AG04449 (cell line): ENCODE results near the gene PAX8.

Experiments used
- CTCF ChIA-PET: fragments of 350-600 bp; formaldehyde crosslinking; extraction: SDS; loops from one replicate; lab custom pipeline; 2021; ENCODE audit warnings: antibody characterized with exemption; lab: Yijun Ruan, JAX
- POLR2A ChIA-PET: fragments of 400-600, 350-600 bp; formaldehyde crosslinking; extraction: SDS; loops from one replicate; lab custom pipeline; 2020; ENCODE audit warnings: antibody characterized with exemption, inconsistent platforms; lab: Yijun Ruan, JAX
- DNase-seq: peaks from one replicate; pipeline ENCODE4 v3.0.0-alpha.2; 2010; ENCODE audit warnings: low read depth, low spot score
- H3K4me3 ChIP-seq: 2 replicates; pipeline ENCODE4 v1.5.1; 2011; ENCODE audit warnings: low read depth, mild to moderate bottlenecking, control low read depth, low read length
- TF ChIP-seq, protein P1 (sequence below): IDR thresholded peaks from one replicate; pipeline ENCODE4 v1.5.1; 2011; ENCODE audit warnings: mild to moderate bottlenecking, moderate library complexity, low read length, control low read depth, inconsistent platforms; ENCODE audit not compliant: insufficient read depth; ENCODE audit errors: missing control alignments

PAX8 gene

DNA sequence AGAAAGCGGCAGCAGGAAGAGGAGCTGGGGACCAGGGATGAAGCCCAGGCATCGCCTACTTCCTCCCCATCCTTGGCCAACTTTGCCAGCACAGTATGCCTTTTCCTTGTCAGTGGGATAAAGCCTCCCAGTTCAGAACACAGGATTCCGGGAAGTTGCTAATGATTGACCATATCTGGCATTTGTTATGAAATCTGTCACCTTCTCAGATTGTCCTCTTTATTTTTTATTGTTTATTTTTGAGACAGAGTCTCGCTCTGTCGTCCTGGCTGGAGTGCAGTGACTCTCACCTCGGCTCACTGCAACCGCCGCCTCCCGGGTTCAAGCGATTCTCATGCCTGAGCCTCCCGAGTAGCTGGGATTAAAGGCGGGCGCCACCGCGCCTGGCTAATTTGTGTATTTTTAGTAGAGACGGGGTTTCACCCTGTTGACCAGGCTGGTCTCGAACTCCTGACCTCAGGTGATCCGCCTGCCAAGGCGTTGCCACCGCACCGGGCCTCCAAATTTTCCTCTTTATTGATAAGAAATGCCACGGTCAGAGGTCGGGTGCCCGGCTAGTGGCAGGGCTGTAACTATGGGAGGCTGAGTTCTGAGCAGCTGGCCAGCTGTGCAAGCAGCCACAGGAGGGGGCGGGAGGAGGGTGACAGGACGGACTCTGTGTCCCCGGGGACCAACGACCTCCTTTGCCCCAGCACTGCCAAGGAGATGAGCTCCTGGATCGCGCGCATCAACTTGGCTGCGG, 80.5 kb downstream of the PAX8 start:
- peak overlapping the region; percentile 83 for H3K4me3 ChIP-seq
- TF ChIP-seq, protein P1, sequence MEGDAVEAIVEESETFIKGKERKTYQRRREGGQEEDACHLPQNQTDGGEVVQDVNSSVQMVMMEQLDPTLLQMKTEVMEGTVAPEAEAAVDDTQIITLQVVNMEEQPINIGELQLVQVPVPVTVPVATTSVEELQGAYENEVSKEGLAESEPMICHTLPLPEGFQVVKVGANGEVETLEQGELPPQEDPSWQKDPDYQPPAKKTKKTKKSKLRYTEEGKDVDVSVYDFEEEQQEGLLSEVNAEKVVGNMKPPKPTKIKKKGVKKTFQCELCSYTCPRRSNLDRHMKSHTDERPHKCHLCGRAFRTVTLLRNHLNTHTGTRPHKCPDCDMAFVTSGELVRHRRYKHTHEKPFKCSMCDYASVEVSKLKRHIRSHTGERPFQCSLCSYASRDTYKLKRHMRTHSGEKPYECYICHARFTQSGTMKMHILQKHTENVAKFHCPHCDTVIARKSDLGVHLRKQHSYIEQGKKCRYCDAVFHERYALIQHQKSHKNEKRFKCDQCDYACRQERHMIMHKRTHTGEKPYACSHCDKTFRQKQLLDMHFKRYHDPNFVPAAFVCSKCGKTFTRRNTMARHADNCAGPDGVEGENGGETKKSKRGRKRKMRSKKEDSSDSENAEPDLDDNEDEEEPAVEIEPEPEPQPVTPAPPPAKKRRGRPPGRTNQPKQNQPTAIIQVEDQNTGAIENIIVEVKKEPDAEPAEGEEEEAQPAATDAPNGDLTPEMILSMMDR: peak; percentile 4
- DNase-seq: no peak
- POLR2A ChIA-PET: interaction anchor here (0.8 kb wide), 1 partner anchor 23 kb away, joined by 3 read pairs; no protein-coding TSS in a partner anchor
- CTCF ChIA-PET: interaction anchor here (0.7 to 11.6 kb wide), 46 partner anchors 8 to 244 kb away, joined by 3 to 240 read pairs (median 7); partner anchors contain the start of gene PSD4

DNA sequence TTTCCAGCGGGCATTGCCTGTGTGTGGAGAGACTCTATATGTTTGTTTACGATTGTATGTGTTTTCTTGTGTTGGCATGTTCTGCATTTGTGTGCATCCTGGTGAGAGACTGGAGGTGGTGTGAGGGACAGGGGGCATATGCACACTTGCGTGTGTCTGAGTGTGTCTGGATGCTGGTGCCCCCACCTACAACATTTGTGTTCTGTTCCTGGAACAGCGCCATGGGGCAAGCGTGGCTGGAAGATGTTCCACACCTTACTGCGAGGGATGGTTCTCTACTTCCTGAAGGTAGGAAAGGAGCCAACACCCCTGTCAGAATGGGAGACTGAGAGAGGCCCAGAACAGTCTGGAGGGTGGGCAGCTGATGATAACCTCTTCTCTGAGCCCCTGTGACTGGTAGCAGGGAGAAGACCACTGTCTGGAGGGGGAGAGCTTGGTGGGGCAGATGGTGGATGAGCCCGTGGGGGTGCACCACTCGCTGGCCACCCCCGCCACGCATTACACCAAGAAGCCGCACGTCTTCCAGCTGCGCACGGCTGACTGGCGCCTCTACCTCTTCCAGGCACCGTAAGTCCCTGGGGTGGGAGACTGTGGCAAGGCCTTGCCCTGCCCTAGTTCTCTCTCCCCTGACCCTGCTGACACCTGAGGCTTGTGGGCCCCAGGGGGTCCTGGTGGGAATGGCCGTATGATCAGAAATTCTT, 81.2 kb downstream of the PAX8 start:
- TF ChIP-seq, protein P1: no peak
- no peak for DNase-seq
- POLR2A ChIA-PET: no interaction called here
- no peak overlapping the region for H3K4me3 ChIP-seq
- CTCF ChIA-PET: interaction anchor here (0.9 to 11.6 kb wide), 16 partner anchors 10 to 192 kb away, joined by 3 to 240 read pairs (median 12); partner anchors contain the start of gene PSD4

DNA sequence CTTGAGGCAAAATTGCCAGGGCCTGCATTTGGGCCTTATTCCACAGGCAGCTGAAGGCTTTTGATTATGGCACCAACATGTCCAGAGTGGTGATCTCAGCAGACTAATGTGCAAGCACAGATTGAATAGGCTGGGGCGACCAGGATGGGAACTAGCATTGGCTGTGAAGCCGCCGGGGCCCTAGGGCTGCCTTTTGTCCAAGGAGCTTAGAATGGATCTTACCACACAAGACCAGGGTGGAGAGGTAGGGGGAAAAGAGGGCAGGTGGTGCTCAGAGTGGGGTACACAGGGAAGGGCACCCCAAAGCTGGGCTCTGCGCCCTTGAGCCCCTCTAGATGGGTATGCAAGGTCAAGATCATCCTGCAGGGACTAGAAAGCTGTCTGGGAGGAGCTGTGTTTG, 81.9 kb downstream of the PAX8 start:
- TF ChIP-seq, protein P1: no peak
- POLR2A ChIA-PET: no interaction called here
- no peak for DNase-seq
- no peak overlapping the region for H3K4me3 ChIP-seq
- CTCF ChIA-PET: interaction anchor here (0.9 to 11.6 kb wide), 6 partner anchors 13 to 173 kb away, joined by 3 to 240 read pairs (median 186); no protein-coding TSS in a partner anchor

DNA sequence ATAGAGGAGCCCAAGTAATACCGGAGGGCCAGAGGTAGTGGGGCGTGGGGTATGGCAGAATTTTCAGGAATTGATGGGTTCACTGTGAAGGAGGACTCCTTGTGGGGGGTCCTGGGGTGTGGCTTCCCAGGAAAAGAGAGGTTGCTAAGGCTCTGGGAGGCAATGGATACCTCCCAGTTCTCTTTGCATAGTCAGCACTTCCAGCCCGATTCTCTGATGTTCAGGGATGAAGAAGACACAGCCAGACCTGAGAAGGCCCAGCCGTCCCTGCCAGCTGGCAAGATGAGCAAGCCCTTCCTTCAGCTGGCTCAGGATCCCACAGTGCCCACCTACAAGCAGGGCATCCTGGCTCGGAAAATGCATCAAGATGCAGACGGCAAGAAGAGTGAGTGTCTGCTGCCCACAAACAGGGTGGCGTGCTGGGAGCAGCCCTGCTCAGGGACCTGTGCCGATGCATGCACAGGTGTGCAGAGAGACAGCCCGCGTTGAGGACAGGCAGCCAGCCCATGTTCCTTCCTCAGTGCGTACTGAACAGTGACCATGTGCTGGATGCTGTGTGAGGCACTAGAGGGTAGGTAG, 82.7 kb downstream of the PAX8 start:
- CTCF ChIA-PET: interaction anchor here (1.3 to 11.6 kb wide), 3 partner anchors 12 to 194 kb away, joined by 3 to 191 read pairs (median 21); no protein-coding TSS in a partner anchor
- no peak for DNase-seq

DNA sequence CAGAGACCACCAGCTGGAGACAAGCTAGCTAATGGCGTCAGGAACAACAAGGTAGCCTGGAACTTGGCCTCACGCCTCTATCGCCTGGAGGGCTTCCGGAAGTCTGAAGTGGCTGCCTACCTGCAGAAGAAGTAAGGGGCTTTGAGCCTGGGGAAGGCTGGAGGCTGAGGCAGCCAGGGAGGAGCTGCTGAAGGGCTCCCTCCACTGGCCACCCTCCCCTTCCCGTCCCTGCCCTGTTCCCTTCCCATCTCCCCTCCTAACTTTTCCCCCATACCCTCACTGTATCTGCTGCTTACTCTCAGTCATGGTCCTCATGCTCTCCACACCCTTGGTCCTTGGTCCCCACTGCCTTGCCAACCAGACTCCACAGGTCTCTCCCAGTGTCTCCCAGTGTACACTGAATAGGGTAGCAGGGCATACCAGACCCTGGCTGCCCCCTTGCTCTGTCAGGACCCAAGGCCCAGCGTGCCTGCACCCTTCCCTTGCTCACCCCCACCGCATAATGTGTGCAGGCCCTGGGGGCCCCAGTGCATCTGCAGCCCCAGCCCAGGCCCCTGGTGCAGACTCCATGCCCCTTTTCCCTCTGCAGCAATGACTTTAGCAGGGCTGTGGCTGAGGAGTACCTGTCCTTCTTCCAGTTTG, 86.1 kb downstream of the PAX8 start:
- H3K4me3 ChIP-seq: no peak overlapping the region
- ChIA-PET CTCF (interaction anchor here (0.8 to 4.1 kb wide), 7 partner anchors 9 to 197 kb away, joined by 3 to 21 read pairs (median 6); no protein-coding TSS in a partner anchor), POLR2A (no interaction called here)
- DNase-seq: no peak
- TF ChIP-seq, protein P1: no peak

More for the DNA sequence above, 82.7 kb downstream of the PAX8 start:
- POLR2A ChIA-PET: no interaction called here
- no peak overlapping the region for H3K4me3 ChIP-seq
- TF ChIP-seq, protein P1: no peak
